Ishikawa (cell line): ENCODE data around the gene CIAO2B.

ENCODE experiments used
- CREB1 ChIP-seq: IDR thresholded peaks from 2 replicates; pipeline ENCODE4 v1.6.1; 2012; ENCODE audit warnings: low read depth
- FOXM1 ChIP-seq: IDR thresholded peaks from 2 replicates; pipeline ENCODE4 v1.6.1; 2012; ENCODE audit warnings: low read depth, borderline replicate concordance

Gene CIAO2B

DNA sequence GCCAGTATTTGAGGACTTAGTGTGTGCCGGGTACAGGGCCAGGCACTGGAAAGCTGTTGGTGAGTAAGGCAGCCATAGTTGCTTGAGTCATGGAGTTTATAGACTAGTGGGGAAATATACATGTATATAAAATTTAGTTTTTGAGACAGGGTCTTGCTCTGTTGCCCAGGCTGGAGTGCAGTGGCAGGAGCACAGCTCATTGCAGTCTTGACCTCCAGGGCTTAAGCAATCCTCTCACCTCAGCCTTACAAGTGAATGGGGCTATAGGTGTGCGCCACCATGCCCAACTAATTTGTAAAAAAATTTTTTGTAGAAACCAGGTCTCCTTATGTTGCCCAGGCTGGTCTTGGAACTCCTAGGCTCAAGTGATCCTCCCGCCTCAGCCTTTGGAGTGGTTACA, 51.5 kb downstream of the CIAO2B start:
- no peak for TF ChIP-seq FOXM1
- no peak for TF ChIP-seq CREB1
